Spleen (tissue), 7 donors: ENCODE measurements around the gene TGM4.

Experiments
- POLR2A ChIP-seq, 3 donors: fragments of 450-650 bp; IDR thresholded peaks; one replicate each; pipeline ENCODE4 v1.5.1; 2017; ENCODE audit warnings: antibody characterized with exemption in 3 of 3, mild to moderate bottlenecking in 1 of 3
- TF ChIP-seq, protein P1 (sequence below), 11 experiments: fragments of 200-600 bp in 7 of 11; fragments of 450-650 bp in 4 of 11; sonication (generic) in 4 of 11; IDR thresholded peaks in 8 of 11; conservative IDR thresholded peaks in 3 of 11; 1 replicate in 7 of 11; 2 replicates in 4 of 11; pipeline versions ENCODE4 v1.4.0 to v1.8.0; 2016 to 2021; ENCODE audit warnings: antibody characterized with exemption in 11 of 11, inconsistent platforms in 4 of 11, mild to moderate bottlenecking in 1 of 11
- donor health status: DM: no; HTN: no; CAD: no; lungs with moderate emphysema.
- donor health status: DM: no; HTN: no; CAD: no.
- donor health status: DM: no; HTN: no; CAD: no.

DNA sequence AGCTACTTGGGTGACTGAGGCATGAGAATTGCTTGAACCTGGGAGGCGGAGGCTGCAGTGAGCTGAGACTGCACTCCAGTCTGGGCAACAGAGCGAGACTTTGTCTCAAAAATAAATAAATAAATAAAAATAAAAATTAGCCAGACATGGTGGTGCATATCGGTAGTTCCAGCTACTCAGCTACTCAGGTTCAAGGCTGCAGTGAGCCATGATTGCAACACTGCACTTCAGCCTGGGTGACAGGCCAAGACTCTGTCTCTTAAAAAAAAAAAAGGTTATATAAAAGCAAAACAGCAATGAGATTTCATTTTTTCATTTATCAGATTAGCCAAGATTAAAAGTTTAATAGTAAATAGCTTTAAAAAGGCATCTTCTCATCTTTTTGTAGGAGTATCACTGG lies 2.9 kb downstream of the TGM4 start:
- TF ChIP-seq, protein P1, sequence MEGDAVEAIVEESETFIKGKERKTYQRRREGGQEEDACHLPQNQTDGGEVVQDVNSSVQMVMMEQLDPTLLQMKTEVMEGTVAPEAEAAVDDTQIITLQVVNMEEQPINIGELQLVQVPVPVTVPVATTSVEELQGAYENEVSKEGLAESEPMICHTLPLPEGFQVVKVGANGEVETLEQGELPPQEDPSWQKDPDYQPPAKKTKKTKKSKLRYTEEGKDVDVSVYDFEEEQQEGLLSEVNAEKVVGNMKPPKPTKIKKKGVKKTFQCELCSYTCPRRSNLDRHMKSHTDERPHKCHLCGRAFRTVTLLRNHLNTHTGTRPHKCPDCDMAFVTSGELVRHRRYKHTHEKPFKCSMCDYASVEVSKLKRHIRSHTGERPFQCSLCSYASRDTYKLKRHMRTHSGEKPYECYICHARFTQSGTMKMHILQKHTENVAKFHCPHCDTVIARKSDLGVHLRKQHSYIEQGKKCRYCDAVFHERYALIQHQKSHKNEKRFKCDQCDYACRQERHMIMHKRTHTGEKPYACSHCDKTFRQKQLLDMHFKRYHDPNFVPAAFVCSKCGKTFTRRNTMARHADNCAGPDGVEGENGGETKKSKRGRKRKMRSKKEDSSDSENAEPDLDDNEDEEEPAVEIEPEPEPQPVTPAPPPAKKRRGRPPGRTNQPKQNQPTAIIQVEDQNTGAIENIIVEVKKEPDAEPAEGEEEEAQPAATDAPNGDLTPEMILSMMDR (IDR thresholded peaks at IDR 0.05 in 8 of 11, conservative IDR thresholded peaks at IDR 0.05 in 3 of 11): no peak
- no peak for TF ChIP-seq POLR2A (IDR thresholded peaks at IDR 0.05)
